K562 (cell line): Measurements from ENCODE around the gene ARFGEF2. TPM values are rescaled to one million over a fixed set of nuclear protein-coding genes. Genes with fewer than 3 reads are reported as not detected.
A peak's percentile ranks its signal among the peaks of the same experiment; 100 is the strongest.

ENCODE experiments used
- ATAC-seq: fragments of 200-7000 bp; cut with Tn5 transposase; 3 replicates; pipeline ENCODE4 v1.9.1; 2020; ENCODE audit warnings: moderate library complexity
- BruUV-seq: library from RNA; stranded (reverse); fragments of 400-500 nt; replicated peaks from 2 replicates; lab custom pipeline; 2021; lab: Mats Ljungman, UMichigan
- CTCF ChIA-PET: fragments of 300-600 bp; formaldehyde crosslinking; extraction: SDS; loops from one replicate; lab custom pipeline; 2021; ENCODE audit warnings: low intra/inter-chr PET ratio; lab: Yijun Ruan, JAX
- POLR2A ChIA-PET: fragments of 300-600, 350-650 bp; sonication (Branson Sonifier 250); formaldehyde crosslinking; extraction: SDS; loops from one replicate; lab custom pipeline; 2021; ENCODE audit warnings: antibody characterized with exemption, inconsistent platforms; lab: Yijun Ruan, JAX
- DNase-seq, 4 experiments: peaks; one replicate each; pipeline versions ENCODE4 v3.0.0 to v3.0.0-alpha.2; 2011 to 2018; ENCODE audit warnings: low spot score in 3 of 4, mixed read lengths in 3 of 4; ENCODE audit errors: extremely low read depth in 1 of 4
- FAIRE-seq: peaks from 2 replicates; lab custom pipeline; 2011; peaks lifted over from hg19 to GRCh38; lab: Jason Lieb, UNC
- H2AFZ ChIP-seq: 2 replicates; pipeline ENCODE4 v1.6.0; 2011; ENCODE audit warnings: low read depth, low read length, control low read depth, inconsistent platforms
- H3K27ac ChIP-seq: fragments of 200-600 bp; 3 replicates; pipeline ENCODE4 v1.8.0; 2011; ENCODE audit warnings: low read depth, mild to moderate bottlenecking, control low read depth, inconsistent platforms, low read length, moderate library complexity, mixed read lengths; ENCODE audit errors: extremely low read depth
- H3K27me3 ChIP-seq, 2 experiments: fragments of 300-600 bp in 1 of 2; 2 replicates in 1 of 2; 3 replicates in 1 of 2; pipeline versions ENCODE4 v1.6.0 to v1.8.0; 2011; ENCODE audit warnings: inconsistent platforms in 2 of 2, low read length in 2 of 2, mild to moderate bottlenecking in 1 of 2, mixed read lengths in 1 of 2, moderate library complexity in 1 of 2; ENCODE audit not compliant: control insufficient read depth in 2 of 2, insufficient read depth in 2 of 2
- H3K36me3 ChIP-seq: fragments of 300-600 bp; 3 replicates; pipeline ENCODE4 v1.8.0; 2011; ENCODE audit warnings: mild to moderate bottlenecking, low read length, inconsistent platforms; ENCODE audit not compliant: control insufficient read depth, insufficient read depth
- H3K4me1 ChIP-seq, 2 experiments: fragments of 200-600 bp in 1 of 2; replicated peaks in 1 of 2; 2 replicates in 1 of 2; 3 replicates in 1 of 2; pipeline versions ENCODE4 v1.5.1 to v1.8.0; 2011; ENCODE audit warnings: inconsistent platforms in 2 of 2, low read length in 2 of 2, mild to moderate bottlenecking in 1 of 2, mixed read lengths in 1 of 2, moderate library complexity in 1 of 2; ENCODE audit not compliant: control insufficient read depth in 2 of 2, insufficient read depth in 2 of 2
- H3K4me2 ChIP-seq: 2 replicates; pipeline ENCODE4 v1.6.1; 2011; ENCODE audit warnings: low read length, control low read depth, inconsistent platforms, mixed read lengths; ENCODE audit not compliant: insufficient read depth
- H3K4me3 ChIP-seq: fragments of 200-600 bp; sonication (generic), shearing (Covaris generic); 2 replicates; pipeline ENCODE4 v1.5.1; 2016; ENCODE audit warnings: control low read depth, inconsistent platforms
- H3K79me2 ChIP-seq: fragments of 200-600 bp; 3 replicates; pipeline ENCODE4 v1.8.0; 2011; ENCODE audit warnings: low read length, inconsistent platforms; ENCODE audit not compliant: control insufficient read depth, insufficient read depth
- H3K9ac ChIP-seq, 2 experiments: 2 replicates each; pipeline versions ENCODE4 v1.6.0 to v1.6.1; 2011; ENCODE audit warnings: low read depth in 2 of 2, low read length in 2 of 2, control low read depth in 1 of 2, inconsistent platforms in 1 of 2, mild to moderate bottlenecking in 1 of 2, mixed read lengths in 1 of 2; ENCODE audit not compliant: insufficient read depth in 1 of 2
- H3K9me1 ChIP-seq: one replicate; pipeline ENCODE4 v1.6.0; 2011; ENCODE audit warnings: inconsistent platforms, mild to moderate bottlenecking, low read length, moderate library complexity; ENCODE audit not compliant: control insufficient read depth, insufficient read depth
- H3K9me3 ChIP-seq: replicated peaks from 2 replicates; pipeline ENCODE4 v1.5.1; 2011; ENCODE audit warnings: low read depth, low read length, inconsistent platforms; ENCODE audit not compliant: control insufficient read depth, insufficient read depth
- H4K20me1 ChIP-seq: replicated peaks from 2 replicates; pipeline ENCODE4 v1.6.1; 2011; ENCODE audit warnings: low read length, inconsistent platforms, mixed read lengths; ENCODE audit not compliant: control insufficient read depth, insufficient read depth
- CTBP1 ChIP-seq: fragments of 450-650 bp; IDR thresholded peaks from 2 replicates; pipeline ENCODE4 v1.6.1; 2016; ENCODE audit warnings: borderline replicate concordance
- JUN ChIP-seq, 2 experiments: sonication (generic) in 1 of 2; formaldehyde crosslinking in 1 of 2; IDR thresholded peaks; 2 replicates each; pipeline versions ENCODE4 v1.6.1 to v1.8.0; 2012 to 2022; ENCODE audit warnings: borderline replicate concordance in 2 of 2, mild to moderate bottlenecking in 2 of 2, improper control_type of control experiment in 1 of 2, low read depth in 1 of 2, low read length in 1 of 2, missing genetic modification reagents in 1 of 2
- MEF2D ChIP-seq: conservative IDR thresholded peaks from 2 replicates; pipeline ENCODE4 v1.6.1; 2016; ENCODE audit warnings: low read depth, missing genetic modification characterization, missing compliant biosample characterization
- NFIX ChIP-seq: fragments of 250-450 bp; sonication (Bioruptor Pico); IDR thresholded peaks from 2 replicates; pipeline ENCODE4 v1.4.0; 2020; ENCODE audit warnings: low read depth, mild to moderate bottlenecking, moderate library complexity
- NR2C1 ChIP-seq, 2 experiments: fragments of 450-650 bp; IDR thresholded peaks; 2 replicates each; pipeline ENCODE4 v1.6.1; 2017; ENCODE audit warnings: mild to moderate bottlenecking in 2 of 2, antibody characterized with exemption in 1 of 2, inconsistent platforms in 1 of 2, missing compliant biosample characterization in 1 of 2, missing genetic modification characterization in 1 of 2
- ZBTB11 ChIP-seq, 3 experiments: fragments of 200-800 bp in 1 of 3; fragments of 250-450 bp in 1 of 3; fragments of 450-650 bp in 1 of 3; sonication (Bioruptor Pico) in 1 of 3; sonication (Bioruptor generic) in 1 of 3; formaldehyde crosslinking in 1 of 3; IDR thresholded peaks; 2 replicates each; pipeline versions ENCODE4 v1.6.1 to v1.8.0; 2016 to 2022; ENCODE audit warnings: mild to moderate bottlenecking in 2 of 3, missing genetic modification characterization in 2 of 3, missing compliant biosample characterization in 1 of 3, moderate library complexity in 1 of 3
- ZNF584 ChIP-seq: fragments of 200-800 bp; sonication (Bioruptor generic); IDR thresholded peaks from 2 replicates; pipeline ENCODE4 v1.6.1; 2016; ENCODE audit warnings: low read depth, mild to moderate bottlenecking, missing genetic modification characterization, missing compliant biosample characterization
- WGBS: fragments of 100-300 bp; shearing (Covaris generic); methylation state at CpG from one replicate; pipeline ENCODE4 v1.1.6; 2016; ENCODE audit warnings: low coverage, mixed read lengths; ENCODE audit not compliant: insufficient coverage; ENCODE audit errors: missing lambda C conversion rate; 5-methylcytosine and 5-hydroxymethylcytosine counted together
- in situ Hi-C: fragments of 300-500 bp; cut with MboI; formaldehyde crosslinking; loops from 4 replicates; pipeline ENCODE4 v1.15.0; 2018; ENCODE audit warnings: inconsistent platforms, mixed read lengths
- intact Hi-C: fragments of 100-400 bp; cut with micrococcal nuclease; formaldehyde crosslinking; loops from 2 replicates; pipeline ENCODE4 v1.14.2; 2022
- polyA plus RNA-seq, 8 experiments: library from polyadenylated mRNA; depleted of rRNA in 4 of 8; stranded (reverse) in 5 of 8; unstranded in 3 of 8; fragments of >200 nt; fragmentation: Nextera tagmentation in 2 of 8; fragmentation: Illumina TruSeq in 1 of 8; extraction: Ambion mirVana in 2 of 8; extraction: Trizol in 1 of 8; gene quantifications; 2 replicates each; pipeline versions ENCODE4 v1.2.1 to v1.2.3, GENCODE V29; 2011 to 2014; ENCODE audit warnings: inconsistent platforms in 1 of 8, missing spikeins in 1 of 8
- total RNA-seq, 7 experiments: library from RNA; depleted of rRNA in 6 of 7; stranded (reverse); fragments of >200 nt in 6 of 7; fragmentation: Illumina TruSeq in 2 of 7; extraction: Trizol in 2 of 7; gene quantifications; 2 replicates each; pipeline versions ENCODE4 v1.2.1 to v1.2.3, GENCODE V29; 2011 to 2021; ENCODE audit warnings: low replicate concordance in 1 of 7
- TF ChIP-seq, protein P1 (sequence below): sonication (generic); formaldehyde crosslinking; IDR thresholded peaks from 2 replicates; pipeline ENCODE4 v1.8.1; 2023; ENCODE audit warnings: mild to moderate bottlenecking, missing genetic modification reagents

Gene ARFGEF2
- total and polyA plus RNA-seq, 9 of the 15 experiments (the other 6 are each of a cell fraction or from before 2014, with no cell fraction given) = 4.2 to 18.8 (median 13.7) TPM

DNA sequence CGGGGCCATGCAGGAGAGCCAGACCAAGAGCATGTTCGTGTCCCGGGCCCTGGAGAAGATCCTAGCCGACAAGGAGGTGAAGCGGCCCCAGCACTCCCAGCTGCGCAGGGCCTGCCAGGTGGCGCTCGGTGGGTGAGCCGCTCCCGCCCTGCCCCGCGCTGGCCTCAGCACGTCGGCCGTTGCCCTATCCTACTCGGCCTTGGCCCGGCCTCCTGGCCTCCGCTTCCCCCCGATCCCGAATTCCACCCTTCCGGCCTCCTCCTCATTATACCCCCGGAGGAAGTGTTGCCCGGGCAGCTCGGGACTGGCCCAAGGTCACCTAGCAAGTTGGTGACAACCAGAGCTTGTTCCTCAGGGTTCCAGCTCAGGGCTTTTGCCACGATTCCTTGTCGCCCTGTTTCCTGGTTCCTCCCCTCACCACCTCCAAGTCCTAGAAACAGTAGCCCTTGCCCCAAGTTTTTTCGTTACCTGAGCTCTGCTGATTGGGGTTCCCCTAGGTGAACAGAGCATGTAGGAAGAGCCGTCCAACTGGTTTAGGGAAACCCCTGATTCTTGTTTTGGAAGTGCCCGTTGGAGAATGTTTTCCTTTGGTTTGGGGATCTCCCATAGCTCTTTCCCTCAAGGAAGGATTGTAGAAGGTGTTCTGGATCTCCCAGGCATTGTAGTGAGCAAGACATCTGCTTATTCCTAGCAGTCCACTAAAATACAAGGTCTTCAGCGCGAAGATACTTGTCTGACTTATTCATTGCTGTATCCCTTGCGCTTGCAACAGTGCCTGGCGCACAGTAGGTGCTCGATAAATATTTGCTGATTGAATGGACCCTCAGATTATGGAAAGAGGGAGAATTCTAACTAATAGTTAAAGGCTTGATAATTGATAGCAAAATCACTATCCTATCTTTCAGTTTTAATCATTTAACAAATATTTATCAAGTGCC is 641 bp downstream of the ARFGEF2 start (continued):
- TF ChIP-seq JUN (IDR thresholded peaks at IDR 0.05; ENCODE audit: borderline replicate concordance, low read depth, low read length) (no peak), JUN (CRISPR knock-in tag; IDR thresholded peaks at IDR 0.05; ENCODE audit: borderline replicate concordance) (no peak), NFIX (no peak)

GRCh38 chr20:48923149-48923718 is 1.7 kb downstream of the ARFGEF2 start:
- TF ChIP-seq ZNF584 (CRISPR knock-in tag) (0 out of 2 replicates have a peak, but pooled peaks have one; percentile 42), ZBTB11 (CRISPR knock-in tag; IDR thresholded peaks at IDR 0.05) (peak in 1 of 3 experiments; percentile 11; a peak in 2 of 6 replicates), NR2C1 (IDR thresholded peaks at IDR 0.05) (no peak), NR2C1 (tag; IDR thresholded peaks at IDR 0.05) (peak; percentile 61), CTBP1 (no peak), MEF2D (tag) (no peak)
- TF ChIP-seq, protein P1, sequence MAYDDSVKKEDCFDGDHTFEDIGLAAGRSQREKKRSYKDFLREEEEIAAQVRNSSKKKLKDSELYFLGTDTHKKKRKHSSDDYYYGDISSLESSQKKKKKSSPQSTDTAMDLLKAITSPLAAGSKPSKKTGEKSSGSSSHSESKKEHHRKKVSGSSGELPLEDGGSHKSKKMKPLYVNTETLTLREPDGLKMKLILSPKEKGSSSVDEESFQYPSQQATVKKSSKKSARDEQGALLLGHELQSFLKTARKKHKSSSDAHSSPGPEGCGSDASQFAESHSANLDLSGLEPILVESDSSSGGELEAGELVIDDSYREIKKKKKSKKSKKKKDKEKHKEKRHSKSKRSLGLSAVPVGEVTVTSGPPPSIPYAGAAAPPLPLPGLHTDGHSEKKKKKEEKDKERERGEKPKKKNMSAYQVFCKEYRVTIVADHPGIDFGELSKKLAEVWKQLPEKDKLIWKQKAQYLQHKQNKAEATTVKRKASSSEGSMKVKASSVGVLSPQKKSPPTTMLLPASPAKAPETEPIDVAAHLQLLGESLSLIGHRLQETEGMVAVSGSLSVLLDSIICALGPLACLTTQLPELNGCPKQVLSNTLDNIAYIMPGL (CRISPR knock-in tag) = no peak
- 14% methylated on average over 4 of the region's 4 CpGs for WGBS
- intact Hi-C loops = loop anchor here (5.0 kb wide), 1 partner anchor 264 kb away; the partner anchor contains the start of gene STAU1
- Histone ChIP-seq H3K9me1 (no peaks in the 10 kb centered on the region), H4K20me1 (no peaks in the 10 kb centered on the region), H3K79me2 (peaks cover 59% of the 10 kb centered on the region), H3K27ac (no peak overlapping the region; the same call in 1 of the 3 replicates), H3K4me2 (peak overlapping the region; percentile 94), H2AFZ (no peak overlapping the region), H3K36me3 (peaks cover 3% of the 10 kb centered on the region; the same call in 1 of the 3 replicates), H3K9me3 (no peaks in the 10 kb centered on the region), H3K4me1 (peaks cover 20 to 34% of the 10 kb centered on the region in 2 experiments; a peak in 3 of 5 replicates), H3K4me3 (peak overlapping the region; percentile 76), H3K27me3 (no peaks in the 10 kb centered on the region), H3K9ac (peak overlapping the region in 1 of 2 experiments; percentile 93; a peak in 3 of 4 replicates)
- in situ Hi-C loops = no loop called here
- CTCF ChIA-PET = no interaction called here
- FAIRE-seq (no peak), DNase-seq (no peak), ATAC-seq (no peak)
- no TSS peak for BruUV-seq
- POLR2A ChIA-PET = interaction anchor here (0.6 to 1.6 kb wide), 4 partner anchors 9 to 273 kb away, joined by 3 to 5 read pairs (median 3); no protein-coding TSS in a partner anchor
